ENCODE results near the gene GRID2IP.

Gene GRID2IP

DNA sequence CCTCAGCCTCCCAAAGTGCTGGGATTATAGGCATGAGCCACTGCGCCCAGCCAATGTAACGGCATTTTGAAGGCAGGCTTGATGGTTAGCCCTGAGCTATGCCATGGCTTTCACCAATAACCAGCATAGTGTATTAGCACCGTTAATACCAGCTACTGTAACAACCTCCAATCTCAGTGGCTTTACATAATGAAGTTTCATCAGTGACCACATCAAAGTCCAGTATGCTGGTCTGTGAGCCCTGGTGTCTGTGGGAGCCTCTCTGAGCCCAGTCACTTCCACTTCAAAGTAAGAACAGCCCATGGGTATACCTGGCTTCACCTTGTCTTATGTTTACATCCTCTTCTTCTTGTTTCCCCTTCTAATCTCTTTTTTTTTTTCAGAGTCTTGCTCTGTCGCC, 14.4 kb upstream of the GRID2IP start:
- CTCF ChIA-PET: interaction anchor here (1.1 kb wide), 1 partner anchor 8 kb away, joined by 4 read pairs; no protein-coding TSS in a partner anchor
- Histone ChIP-seq H3K9me3 (ENCODE audit: control insufficient read depth, insufficient read depth, low read depth, low read length) (no peaks in the 10 kb centered on the region), H3K27ac (ENCODE audit: extremely low read depth, low read depth, low read length) (no peak overlapping the region), H3K4me3 (ENCODE audit: low read depth, low read length) (no peak overlapping the region), H3K4me1 (ENCODE audit: control insufficient read depth, insufficient read depth, low read length) (no peaks in the 10 kb centered on the region), H3K36me3 (ENCODE audit: control insufficient read depth in 2 of 2, insufficient read depth in 1 of 2, low read length in 2 of 2) (no peaks in the 10 kb centered on the region)
- POLR2A ChIA-PET: no interaction called here
- TF ChIP-seq, protein P1, sequence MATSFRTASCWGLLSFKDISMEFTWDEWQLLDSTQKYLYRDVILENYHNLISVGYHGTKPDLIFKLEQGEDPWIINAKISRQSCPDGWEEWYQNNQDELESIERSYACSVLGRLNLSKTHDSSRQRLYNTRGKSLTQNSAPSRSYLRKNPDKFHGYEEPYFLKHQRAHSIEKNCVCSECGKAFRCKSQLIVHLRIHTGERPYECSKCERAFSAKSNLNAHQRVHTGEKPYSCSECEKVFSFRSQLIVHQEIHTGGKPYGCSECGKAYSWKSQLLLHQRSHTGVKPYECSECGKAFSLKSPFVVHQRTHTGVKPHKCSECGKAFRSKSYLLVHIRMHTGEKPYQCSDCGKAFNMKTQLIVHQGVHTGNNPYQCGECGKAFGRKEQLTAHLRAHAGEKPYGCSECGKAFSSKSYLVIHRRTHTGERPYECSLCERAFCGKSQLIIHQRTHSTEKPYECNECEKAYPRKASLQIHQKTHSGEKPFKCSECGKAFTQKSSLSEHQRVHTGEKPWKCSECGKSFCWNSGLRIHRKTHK (tag by site-specific recombination; IDR thresholded peaks at IDR 0.05): no peak
- no peak for TF ChIP-seq GLIS1 (tag by site-specific recombination; IDR thresholded peaks at IDR 0.05)
- no peak for TF ChIP-seq ZNF324 (tag by site-specific recombination; IDR thresholded peaks at IDR 0.05)

DNA sequence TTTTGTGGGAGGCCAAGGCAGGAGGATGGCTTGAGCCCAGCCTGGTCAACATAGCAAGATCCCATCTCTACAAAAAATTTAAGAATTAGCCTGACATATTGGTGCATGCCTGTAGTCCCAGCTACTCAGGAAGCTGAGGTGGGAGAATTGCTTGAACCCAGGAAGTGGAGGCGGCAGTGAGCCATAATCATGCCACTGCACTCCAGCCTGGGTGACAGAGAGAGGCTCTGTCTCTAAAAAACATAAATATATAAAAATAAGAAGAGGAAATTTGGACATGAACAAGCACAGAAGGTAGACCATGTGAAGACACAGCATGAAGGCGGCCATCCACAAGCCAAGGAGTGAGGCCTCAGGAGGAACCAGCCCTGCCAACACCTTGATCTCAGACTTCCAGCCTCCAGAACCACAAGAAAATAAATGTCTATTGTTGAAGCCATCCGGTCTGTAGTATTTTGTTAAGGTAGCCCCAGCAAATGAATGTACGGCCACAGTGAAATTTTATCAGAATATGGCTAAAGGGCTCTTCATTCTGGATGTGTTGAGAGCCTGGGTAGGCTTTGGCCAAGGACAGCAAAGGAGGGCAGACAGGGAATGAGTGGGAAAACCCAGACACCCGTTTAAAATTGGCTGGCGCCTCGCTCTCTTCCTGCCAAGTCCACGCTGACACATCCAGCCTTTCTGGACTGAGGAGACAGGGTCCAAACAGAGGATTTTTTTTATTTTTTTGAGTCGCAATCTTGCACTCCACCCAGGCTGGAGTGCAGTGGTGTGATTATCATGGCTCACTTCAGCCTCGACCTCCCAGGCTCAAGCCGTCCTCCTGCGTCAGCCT, 12.9 kb upstream of the GRID2IP start:
- CTCF ChIA-PET: interaction anchor here (1.1 kb wide), 1 partner anchor 10 kb away, joined by 4 read pairs; no protein-coding TSS in a partner anchor
- Histone ChIP-seq H3K27ac (ENCODE audit: extremely low read depth, low read depth, low read length) (no peak overlapping the region), H3K36me3 (ENCODE audit: control insufficient read depth in 2 of 2, insufficient read depth in 1 of 2, low read length in 2 of 2) (no peaks in the 10 kb centered on the region), H3K9me3 (ENCODE audit: control insufficient read depth, insufficient read depth, low read depth, low read length) (no peaks in the 10 kb centered on the region), H3K4me3 (ENCODE audit: low read depth, low read length) (no peak overlapping the region), H3K4me1 (ENCODE audit: control insufficient read depth, insufficient read depth, low read length) (no peaks in the 10 kb centered on the region)
- TF ChIP-seq WT1 (tag by site-specific recombination; IDR thresholded peaks at IDR 0.05): no peak
- no peak for TF ChIP-seq KLF7 (tag by site-specific recombination; IDR thresholded peaks at IDR 0.05; ENCODE audit: borderline replicate concordance)
- TF ChIP-seq ZNF423 (tag by site-specific recombination; IDR thresholded peaks at IDR 0.05): no peak
- no peak for TF ChIP-seq OVOL3 (tag by site-specific recombination; IDR thresholded peaks at IDR 0.05)
- TF ChIP-seq ZNF837 (tag by site-specific recombination; IDR thresholded peaks at IDR 0.05): no peak
- no peak for TF ChIP-seq HOXD13 (CRISPR knock-in tag; IDR thresholded peaks at IDR 0.05; ENCODE audit: borderline replicate concordance)
- TF ChIP-seq ZNF146 (tag by site-specific recombination; IDR thresholded peaks at IDR 0.05): no peak
- no peak for TF ChIP-seq KLF1 (tag by site-specific recombination; IDR thresholded peaks at IDR 0.05)
- no peak for TF ChIP-seq ZFP3 (tag by site-specific recombination; IDR thresholded peaks at IDR 0.05; ENCODE audit: low read depth)
- TF ChIP-seq FEZF1 (tag by site-specific recombination; IDR thresholded peaks at IDR 0.05): no peak
- no peak for TF ChIP-seq ZNF501 (tag by site-specific recombination; IDR thresholded peaks at IDR 0.05)
- no peak for TF ChIP-seq ZNF776 (tag by site-specific recombination; IDR thresholded peaks at IDR 0.05; ENCODE audit: borderline replicate concordance)
- TF ChIP-seq, protein P2, sequence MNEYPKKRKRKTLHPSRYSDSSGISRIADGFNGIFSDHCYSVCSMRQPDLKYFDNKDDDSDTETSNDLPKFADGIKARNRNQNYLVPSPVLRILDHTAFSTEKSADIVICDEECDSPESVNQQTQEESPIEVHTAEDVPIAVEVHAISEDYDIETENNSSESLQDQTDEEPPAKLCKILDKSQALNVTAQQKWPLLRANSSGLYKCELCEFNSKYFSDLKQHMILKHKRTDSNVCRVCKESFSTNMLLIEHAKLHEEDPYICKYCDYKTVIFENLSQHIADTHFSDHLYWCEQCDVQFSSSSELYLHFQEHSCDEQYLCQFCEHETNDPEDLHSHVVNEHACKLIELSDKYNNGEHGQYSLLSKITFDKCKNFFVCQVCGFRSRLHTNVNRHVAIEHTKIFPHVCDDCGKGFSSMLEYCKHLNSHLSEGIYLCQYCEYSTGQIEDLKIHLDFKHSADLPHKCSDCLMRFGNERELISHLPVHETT (tag by site-specific recombination; IDR thresholded peaks at IDR 0.05): no peak
- no peak for TF ChIP-seq ZNF621 (tag by site-specific recombination; IDR thresholded peaks at IDR 0.05)
- no peak for TF ChIP-seq ZNF274 (IDR thresholded peaks at IDR 0.05; ENCODE audit: low read length)
- no peak for TF ChIP-seq ZNF274 (tag by site-specific recombination; IDR thresholded peaks at IDR 0.05; ENCODE audit: borderline replicate concordance)
- no peak for TF ChIP-seq GLI2 (tag by site-specific recombination; IDR thresholded peaks at IDR 0.05; ENCODE audit: borderline replicate concordance, low read depth)
- POLR2A ChIA-PET: no interaction called here

DNA sequence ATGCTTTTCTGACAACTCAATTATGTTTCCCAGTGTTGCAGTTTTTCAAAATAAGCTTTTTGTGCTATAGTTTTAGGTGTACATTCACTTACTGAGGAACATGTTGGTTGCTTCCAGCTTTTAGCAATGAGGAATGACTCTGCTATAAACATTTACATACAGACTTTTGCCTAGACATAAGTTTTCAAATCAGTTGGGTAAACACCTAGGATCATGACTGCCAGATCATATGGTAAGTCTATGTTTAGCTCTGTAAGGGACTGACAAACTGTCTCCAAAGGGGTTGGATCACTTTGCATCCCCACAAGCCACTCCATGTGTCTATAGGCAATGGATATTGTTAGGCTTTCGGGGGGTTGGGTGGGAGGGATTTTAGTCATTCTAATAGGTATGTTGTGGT, 10.8 kb upstream of the GRID2IP start:
- CTCF ChIA-PET: interaction anchor here (0.6 to 0.7 kb wide), 2 partner anchors 25 kb away, joined by 3 to 4 read pairs; no protein-coding TSS in a partner anchor
- TF ChIP-seq MZF1 (tag by site-specific recombination; IDR thresholded peaks at IDR 0.05; ENCODE audit: borderline replicate concordance): no peak
- H3K27ac ChIP-seq (ENCODE audit: extremely low read depth, low read depth, low read length): no peak overlapping the region
- H3K4me1 ChIP-seq (ENCODE audit: control insufficient read depth, insufficient read depth, low read length): no peaks in the 10 kb centered on the region
- no peak overlapping the region for H3K4me3 ChIP-seq (ENCODE audit: low read depth, low read length)
- no peaks in the 10 kb centered on the region for H3K36me3 ChIP-seq (ENCODE audit: control insufficient read depth in 2 of 2, insufficient read depth in 1 of 2, low read length in 2 of 2)
- POLR2A ChIA-PET: interaction anchor here (0.7 to 1.6 kb wide), 2 partner anchors 28 to 1258 kb away, joined by 4 to 5 read pairs; partner anchors contain the start of gene INTS15
- H3K9me3 ChIP-seq (ENCODE audit: control insufficient read depth, insufficient read depth, low read depth, low read length): no peaks in the 10 kb centered on the region

All from HEK293 (cell line).